ENCODE measurements around the gene C5orf47. TPM values are rescaled to one million over a fixed set of nuclear protein-coding genes. Genes with fewer than 3 reads are reported as not detected.

The C5orf47 gene
- total RNA-seq, 1 experiment from 2014 or later: not detected

DNA sequence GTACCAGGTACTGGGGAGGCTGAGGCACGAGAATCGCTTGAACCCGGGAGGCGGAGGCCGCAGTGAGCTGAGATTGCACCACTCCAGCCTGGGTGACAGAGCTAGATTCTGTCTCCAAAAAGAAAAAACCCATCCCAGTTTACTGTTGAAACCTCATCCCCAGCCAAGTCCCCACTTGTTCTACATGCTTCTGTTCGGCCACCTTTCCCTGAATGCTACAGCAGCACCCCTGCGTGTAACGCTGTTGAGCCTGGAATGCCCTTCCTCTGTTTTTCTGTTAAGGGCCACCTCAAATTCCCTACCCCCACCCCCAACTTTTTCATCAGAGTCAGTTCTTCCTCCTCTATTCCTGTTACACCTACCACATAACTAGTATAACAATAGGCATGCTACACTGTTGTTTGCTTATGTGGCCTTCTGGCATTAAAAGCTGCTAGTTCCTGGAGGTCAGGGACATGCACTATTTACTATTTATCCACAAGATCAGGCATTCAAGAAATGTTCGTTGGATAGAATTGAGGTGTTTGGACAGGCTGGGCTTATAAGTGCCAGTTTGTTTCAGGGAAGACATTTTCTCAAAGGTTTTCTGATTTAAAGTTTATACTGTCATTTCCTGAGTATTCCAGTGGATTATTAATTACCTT, 47.1 kb upstream of the C5orf47 start (continued):
- TF ChIP-seq, protein P1, sequence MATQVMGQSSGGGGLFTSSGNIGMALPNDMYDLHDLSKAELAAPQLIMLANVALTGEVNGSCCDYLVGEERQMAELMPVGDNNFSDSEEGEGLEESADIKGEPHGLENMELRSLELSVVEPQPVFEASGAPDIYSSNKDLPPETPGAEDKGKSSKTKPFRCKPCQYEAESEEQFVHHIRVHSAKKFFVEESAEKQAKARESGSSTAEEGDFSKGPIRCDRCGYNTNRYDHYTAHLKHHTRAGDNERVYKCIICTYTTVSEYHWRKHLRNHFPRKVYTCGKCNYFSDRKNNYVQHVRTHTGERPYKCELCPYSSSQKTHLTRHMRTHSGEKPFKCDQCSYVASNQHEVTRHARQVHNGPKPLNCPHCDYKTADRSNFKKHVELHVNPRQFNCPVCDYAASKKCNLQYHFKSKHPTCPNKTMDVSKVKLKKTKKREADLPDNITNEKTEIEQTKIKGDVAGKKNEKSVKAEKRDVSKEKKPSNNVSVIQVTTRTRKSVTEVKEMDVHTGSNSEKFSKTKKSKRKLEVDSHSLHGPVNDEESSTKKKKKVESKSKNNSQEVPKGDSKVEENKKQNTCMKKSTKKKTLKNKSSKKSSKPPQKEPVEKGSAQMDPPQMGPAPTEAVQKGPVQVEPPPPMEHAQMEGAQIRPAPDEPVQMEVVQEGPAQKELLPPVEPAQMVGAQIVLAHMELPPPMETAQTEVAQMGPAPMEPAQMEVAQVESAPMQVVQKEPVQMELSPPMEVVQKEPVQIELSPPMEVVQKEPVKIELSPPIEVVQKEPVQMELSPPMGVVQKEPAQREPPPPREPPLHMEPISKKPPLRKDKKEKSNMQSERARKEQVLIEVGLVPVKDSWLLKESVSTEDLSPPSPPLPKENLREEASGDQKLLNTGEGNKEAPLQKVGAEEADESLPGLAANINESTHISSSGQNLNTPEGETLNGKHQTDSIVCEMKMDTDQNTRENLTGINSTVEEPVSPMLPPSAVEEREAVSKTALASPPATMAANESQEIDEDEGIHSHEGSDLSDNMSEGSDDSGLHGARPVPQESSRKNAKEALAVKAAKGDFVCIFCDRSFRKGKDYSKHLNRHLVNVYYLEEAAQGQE (IDR thresholded peaks at IDR 0.05; ENCODE audit: low read depth): no peak
- TF ChIP-seq, protein P2, sequence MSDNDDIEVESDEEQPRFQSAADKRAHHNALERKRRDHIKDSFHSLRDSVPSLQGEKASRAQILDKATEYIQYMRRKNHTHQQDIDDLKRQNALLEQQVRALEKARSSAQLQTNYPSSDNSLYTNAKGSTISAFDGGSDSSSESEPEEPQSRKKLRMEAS (IDR thresholded peaks at IDR 0.05): no peak
- no peak for TF ChIP-seq YY1 (IDR thresholded peaks at IDR 0.05; ENCODE audit: extremely low read depth, insufficient replicate concordance, low read depth, low read length)
- no peak for TF ChIP-seq RAD21 (IDR thresholded peaks at IDR 0.05; ENCODE audit: low read depth)
- TF ChIP-seq EZH2 (IDR thresholded peaks at IDR 0.05): no peak
- no peak for TF ChIP-seq ELF1 (IDR thresholded peaks at IDR 0.05; ENCODE audit: borderline replicate concordance, low read depth)
- no peak for TF ChIP-seq SIN3A (IDR thresholded peaks at IDR 0.05; ENCODE audit: low read depth)
- TF ChIP-seq SRF (IDR thresholded peaks at IDR 0.05; ENCODE audit: low read depth): no peak
- no peak for TF ChIP-seq EGR1 (IDR thresholded peaks at IDR 0.05; ENCODE audit: low read depth)
- TF ChIP-seq ZNF274 (IDR thresholded peaks at IDR 0.05; ENCODE audit: low read depth, low read length): no peak
- TF ChIP-seq CEBPB (IDR thresholded peaks at IDR 0.05; ENCODE audit: low read depth): no peak

DNA sequence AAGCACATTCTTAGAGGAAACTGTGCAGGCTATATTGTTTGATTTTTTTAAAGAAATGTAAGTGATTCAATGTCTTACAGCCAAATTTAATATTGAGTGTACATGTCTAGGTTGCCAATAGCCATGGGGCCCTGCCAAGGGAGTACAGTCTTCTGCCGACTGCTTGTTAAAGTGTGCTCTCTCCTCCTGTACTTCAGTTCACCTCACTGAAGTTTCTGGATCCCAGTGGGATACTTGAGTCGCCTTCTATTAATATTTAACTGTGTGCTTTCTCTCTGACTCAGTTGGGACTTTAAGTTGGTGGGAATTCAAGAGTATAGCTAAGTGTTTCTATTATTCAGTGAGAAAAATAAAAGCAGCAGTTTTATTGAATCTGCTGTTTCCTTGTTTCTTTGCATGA, 44.5 kb upstream of the C5orf47 start:
- H3K4me3 ChIP-seq (replicated peaks in 1 of 2; ENCODE audit: low read depth in 1 of 2, low read length in 2 of 2): no peak overlapping the region
- TF ChIP-seq JUND (IDR thresholded peaks at IDR 0.05): no peak
- no peak for TF ChIP-seq EGR1 (IDR thresholded peaks at IDR 0.05; ENCODE audit: low read depth)
- no peak for TF ChIP-seq TCF7L2 (IDR thresholded peaks at IDR 0.05; ENCODE audit: borderline replicate concordance, extremely low read depth, insufficient read depth, insufficient read length)
- TF ChIP-seq YY1 (IDR thresholded peaks at IDR 0.05; ENCODE audit: extremely low read depth, insufficient replicate concordance, low read depth, low read length): no peak
- no peak for TF ChIP-seq ZNF274 (IDR thresholded peaks at IDR 0.05; ENCODE audit: low read depth, low read length)
- no peak for TF ChIP-seq CTCF (IDR thresholded peaks at IDR 0.05 in 2 of 3, conservative IDR thresholded peaks at IDR 0.05 in 1 of 3; ENCODE audit: borderline replicate concordance in 1 of 3, insufficient read depth in 1 of 3, low read depth in 2 of 3, low read length in 2 of 3)
- no peak for TF ChIP-seq SP1 (IDR thresholded peaks at IDR 0.05; ENCODE audit: low read depth)
- no peaks in the 10 kb centered on the region for H4K20me1 ChIP-seq (ENCODE audit: insufficient read depth)
- POLR2A ChIA-PET: no interaction called here
- no peaks in the 10 kb centered on the region for H3K27me3 ChIP-seq (ENCODE audit: insufficient read depth, low read length)
- no peak overlapping the region for H3K9ac ChIP-seq (ENCODE audit: low read length)
- no TSS peak for BruUV-seq (replicated peaks)
- DNase-seq (ENCODE audit: low read depth, low spot score) (no peak), ATAC-seq (no peak)
- RAD21 ChIA-PET (ENCODE audit: low non-redundant PET in 1 of 2, low total read pairs in 2 of 2, uncharacterized antibody in 2 of 2, unreplicated experiment in 2 of 2): no interaction called here
- H3K4me1 ChIP-seq (ENCODE audit: control insufficient read depth in 1 of 2, insufficient read depth in 2 of 2, low read length in 2 of 2): no peaks in the 10 kb centered on the region
- no peak overlapping the region for H3K27ac ChIP-seq (ENCODE audit: low read depth, low read length)
- no peaks in the 10 kb centered on the region for H3K9me3 ChIP-seq (ENCODE audit: control insufficient read depth in 1 of 2, insufficient read depth in 1 of 2, low read depth in 1 of 2, low read length in 2 of 2)
- intact Hi-C loops (cut with micrococcal nuclease): no loop called here
- H3K4me2 ChIP-seq (ENCODE audit: low read length): no peak overlapping the region
- no peaks in the 10 kb centered on the region for H3K9me2 ChIP-seq (ENCODE audit: insufficient read depth)
- H2AFZ ChIP-seq (ENCODE audit: low read depth, low read length, poor library complexity, severe bottlenecking): no peak overlapping the region
- CTCF ChIA-PET: no interaction called here
- H3K79me2 ChIP-seq (ENCODE audit: insufficient read depth, low read length): no peaks in the 10 kb centered on the region
- no peaks in the 10 kb centered on the region for H3K36me3 ChIP-seq (ENCODE audit: control insufficient read depth in 1 of 2, insufficient read depth in 2 of 2, low read length in 2 of 2)

Data from HCT116 (cell line).